Parathyroid adenoma (tissue), 2 donors: ENCODE results near the gene DMGDH.

ENCODE experiments used
- H2AFZ ChIP-seq: fragments of 300-600 bp; sonication (generic); one replicate; pipeline ENCODE4 v1.7.0; 2017; ENCODE audit warnings: antibody characterized with exemption, mild to moderate bottlenecking
- H3K27ac ChIP-seq: fragments of 300-600 bp; sonication (generic); one replicate; pipeline ENCODE4 v1.7.0; 2017
- H3K27me3 ChIP-seq: fragments of 300-600 bp; sonication (generic); one replicate; pipeline ENCODE4 v1.7.0; 2017; ENCODE audit warnings: low read length; ENCODE audit not compliant: control insufficient read depth, insufficient read depth
- H3K36me3 ChIP-seq: fragments of 300-600 bp; sonication (generic); one replicate; pipeline ENCODE4 v1.7.0; 2017; ENCODE audit warnings: low read length; ENCODE audit not compliant: control insufficient read depth, insufficient read depth
- H3K4me1 ChIP-seq: fragments of 300-600 bp; sonication (generic); one replicate; pipeline ENCODE4 v1.7.0; 2017; ENCODE audit warnings: control low read depth
- H3K4me2 ChIP-seq: fragments of 300-600 bp; sonication (generic); one replicate; pipeline ENCODE4 v1.7.0; 2017; ENCODE audit warnings: low read length
- H3K4me3 ChIP-seq: fragments of 300-600 bp; sonication (generic); one replicate; pipeline ENCODE4 v1.7.0; 2017; ENCODE audit warnings: low read depth, low read length
- H3K79me2 ChIP-seq: fragments of 300-600 bp; sonication (generic); one replicate; pipeline ENCODE4 v1.7.0; 2017; ENCODE audit warnings: control low read depth
- H3K9ac ChIP-seq: fragments of 300-600 bp; sonication (generic); one replicate; pipeline ENCODE4 v1.7.0; 2017; ENCODE audit warnings: mild to moderate bottlenecking
- H3K9me3 ChIP-seq: fragments of 300-600 bp; sonication (generic); one replicate; pipeline ENCODE4 v1.7.0; 2017; ENCODE audit warnings: low read length; ENCODE audit not compliant: control insufficient read depth
- CTCF ChIP-seq: fragments of 300-600 bp; sonication (generic); IDR thresholded peaks from one replicate; pipeline ENCODE4 v1.7.0; 2017; ENCODE audit warnings: antibody characterized with exemption, mild to moderate bottlenecking
- donor health status: primary hyperparathyroidism.

Gene DMGDH

DNA sequence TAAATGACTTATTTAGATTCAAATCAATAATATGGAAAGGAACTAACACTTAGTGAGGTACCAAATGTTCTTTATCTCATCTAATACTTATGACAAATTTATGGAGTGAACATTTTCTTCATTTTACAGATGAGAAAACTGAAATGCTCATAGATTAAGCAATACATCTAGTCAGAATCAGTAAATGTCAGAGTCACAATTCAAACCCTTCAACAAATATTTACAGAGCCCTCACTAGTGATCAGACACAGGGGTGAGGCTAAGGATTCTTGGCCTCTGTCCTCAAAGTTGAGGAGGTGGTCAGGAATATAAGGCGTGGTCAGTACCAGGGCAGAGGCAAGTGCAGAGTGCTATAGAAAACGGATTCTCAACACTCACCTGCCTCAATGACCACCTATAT is 54.8 kb downstream of the DMGDH start:
- Histone ChIP-seq H3K27me3 (no peaks in the 10 kb centered on the region), H3K9ac (no peak overlapping the region), H3K36me3 (no peaks in the 10 kb centered on the region), H3K27ac (no peak overlapping the region), H3K4me2 (no peak overlapping the region), H3K4me3 (no peak overlapping the region), H3K4me1 (no peaks in the 10 kb centered on the region), H2AFZ (no peak overlapping the region), H3K79me2 (no peaks in the 10 kb centered on the region), H3K9me3 (no peaks in the 10 kb centered on the region)
- TF ChIP-seq CTCF: no peak

DNA sequence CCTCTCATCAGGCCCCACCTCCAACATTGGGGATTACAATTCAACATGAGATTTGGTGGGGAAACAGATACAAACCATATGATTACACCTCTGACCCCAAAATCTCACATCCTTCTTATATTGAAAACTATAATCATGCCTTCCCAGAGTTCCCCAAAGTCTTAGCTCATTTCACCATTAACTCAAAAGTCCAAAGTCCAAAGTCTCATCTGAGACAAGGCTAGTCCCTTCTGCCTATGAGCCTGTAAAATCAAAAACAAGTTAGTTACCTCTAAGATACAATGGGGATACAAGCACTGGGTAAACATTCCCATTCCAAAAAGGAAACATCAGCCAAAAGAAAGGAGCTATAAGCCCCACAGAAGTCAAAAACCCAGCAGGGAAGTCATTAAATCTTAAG is 57.6 kb downstream of the DMGDH start:
- no peak overlapping the region for H3K9ac ChIP-seq
- no peak overlapping the region for H2AFZ ChIP-seq
- H3K4me3 ChIP-seq: no peak overlapping the region
- no peak for TF ChIP-seq CTCF
- H3K79me2 ChIP-seq: no peaks in the 10 kb centered on the region
- H3K36me3 ChIP-seq: no peaks in the 10 kb centered on the region
- no peaks in the 10 kb centered on the region for H3K27me3 ChIP-seq
- no peak overlapping the region for H3K4me2 ChIP-seq
- H3K27ac ChIP-seq: no peak overlapping the region
- H3K9me3 ChIP-seq: no peaks in the 10 kb centered on the region
- no peaks in the 10 kb centered on the region for H3K4me1 ChIP-seq

GRCh38 chr5:79011219-79011836 is 58.1 kb downstream of the DMGDH start:
- no peaks in the 10 kb centered on the region for H3K36me3 ChIP-seq
- no peaks in the 10 kb centered on the region for H3K9me3 ChIP-seq
- H3K4me2 ChIP-seq: no peak overlapping the region
- no peak overlapping the region for H3K27ac ChIP-seq
- no peak overlapping the region for H3K9ac ChIP-seq
- H3K27me3 ChIP-seq: no peaks in the 10 kb centered on the region
- no peaks in the 10 kb centered on the region for H3K4me1 ChIP-seq
- TF ChIP-seq CTCF: no peak
- H2AFZ ChIP-seq: no peak overlapping the region
- no peaks in the 10 kb centered on the region for H3K79me2 ChIP-seq
- H3K4me3 ChIP-seq: no peak overlapping the region

GRCh38 chr5:79008362-79008761 is 61.1 kb downstream of the DMGDH start:
- Histone ChIP-seq H3K4me3 (no peak overlapping the region), H3K9me3 (no peaks in the 10 kb centered on the region), H3K27ac (no peak overlapping the region), H2AFZ (no peak overlapping the region), H3K36me3 (no peaks in the 10 kb centered on the region), H3K9ac (no peak overlapping the region), H3K4me2 (no peak overlapping the region), H3K79me2 (no peaks in the 10 kb centered on the region), H3K27me3 (no peaks in the 10 kb centered on the region), H3K4me1 (no peaks in the 10 kb centered on the region)
- TF ChIP-seq CTCF: no peak

GRCh38 chr5:79007872-79008271 is 61.6 kb downstream of the DMGDH start:
- Histone ChIP-seq H3K4me1 (no peaks in the 10 kb centered on the region), H3K4me2 (no peak overlapping the region), H3K9ac (no peak overlapping the region), H3K27ac (no peak overlapping the region), H3K79me2 (no peaks in the 10 kb centered on the region), H3K9me3 (no peaks in the 10 kb centered on the region), H2AFZ (no peak overlapping the region), H3K36me3 (no peaks in the 10 kb centered on the region), H3K4me3 (no peak overlapping the region), H3K27me3 (no peaks in the 10 kb centered on the region)
- TF ChIP-seq CTCF: no peak
